Neural progenitor cell (in vitro differentiated cells): ENCODE measurements around the gene HEG1. TPM values are rescaled to one million over a fixed set of nuclear protein-coding genes. Genes with fewer than 3 reads are reported as not detected.

ENCODE experiments used
- DNase-seq: peaks from one replicate; pipeline ENCODE4 v3.0.0-alpha.2; 2016; ENCODE audit warnings: low spot score
- H2AFZ ChIP-seq: fragments of 200-600 bp; sonication (generic); replicated peaks from 2 replicates; pipeline ENCODE4 v1.6.1; 2016; ENCODE audit warnings: antibody characterized with exemption
- H3F3A ChIP-seq: fragments of 200-600 bp; sonication (generic); 2 replicates; pipeline ENCODE4 v1.6.1; 2016; ENCODE audit warnings: antibody characterized with exemption, low read depth
- H3K27ac ChIP-seq: fragments of 200-600 bp; sonication (generic); 2 replicates; pipeline ENCODE4 v1.5.1; 2016; ENCODE audit warnings: mild to moderate bottlenecking
- H3K27me3 ChIP-seq: fragments of 200-600 bp; sonication (generic); 2 replicates; pipeline ENCODE4 v1.6.1; 2016; ENCODE audit warnings: mild to moderate bottlenecking, moderate library complexity
- H3K36me3 ChIP-seq: fragments of 200-600 bp; sonication (generic); 2 replicates; pipeline ENCODE4 v1.5.1; 2016
- H3K4me1 ChIP-seq: fragments of 200-600 bp; sonication (generic); 2 replicates; pipeline ENCODE4 v1.6.1; 2016; ENCODE audit warnings: mixed run types
- H3K4me2 ChIP-seq: fragments of 200-600 bp; sonication (generic); 2 replicates; pipeline ENCODE4 v1.6.1; 2016
- H3K4me3 ChIP-seq: fragments of 200-600 bp; sonication (generic); 2 replicates; pipeline ENCODE4 v1.5.1; 2016
- H3K79me2 ChIP-seq: fragments of 200-600 bp; sonication (generic); 2 replicates; pipeline ENCODE4 v1.6.1; 2016; ENCODE audit warnings: low read depth
- H3K9ac ChIP-seq: fragments of 200-600 bp; sonication (generic); 2 replicates; pipeline ENCODE4 v1.6.1; 2016
- H3K9me3 ChIP-seq: fragments of 200-600 bp; sonication (generic); 2 replicates; pipeline ENCODE4 v1.5.1; 2016; ENCODE audit warnings: low read depth
- H4K20me1 ChIP-seq: fragments of 200-600 bp; sonication (generic); 2 replicates; pipeline ENCODE4 v1.6.1; 2016; ENCODE audit warnings: low read depth
- H3K27ac Mint-ChIP-seq: 3 replicates; pipeline ENCODE4 v1.8.0; 2021; ENCODE audit warnings: mixed read lengths
- H3K27me3 Mint-ChIP-seq: 2 replicates; pipeline ENCODE4 v1.8.0; 2022; ENCODE audit warnings: low read depth, mild to moderate bottlenecking, inconsistent platforms, moderate library complexity, mixed read lengths; ENCODE audit not compliant: insufficient read depth
- H3K36me3 Mint-ChIP-seq: 3 replicates; pipeline ENCODE4 v1.8.0; 2021; ENCODE audit warnings: mixed read lengths
- H3K4me1 Mint-ChIP-seq: 3 replicates; pipeline ENCODE4 v1.8.0; 2021; ENCODE audit warnings: mixed read lengths
- H3K4me3 Mint-ChIP-seq: 3 replicates; pipeline ENCODE4 v1.8.0; 2021; ENCODE audit warnings: mild to moderate bottlenecking, moderate library complexity, mixed read lengths
- H3K9me3 Mint-ChIP-seq: 3 replicates; pipeline ENCODE4 v1.8.0; 2020; ENCODE audit warnings: mixed read lengths
- EZH2 ChIP-seq: fragments of 200-600 bp; sonication (generic); IDR thresholded peaks from 2 replicates; pipeline ENCODE4 v1.6.1; 2017; ENCODE audit warnings: antibody characterized with exemption, mild to moderate bottlenecking, moderate library complexity
- EZH2phosphoT487 ChIP-seq: fragments of 200-600 bp; sonication (generic); IDR thresholded peaks from 2 replicates; pipeline ENCODE4 v1.6.1; 2017; ENCODE audit warnings: antibody characterized with exemption
- total RNA-seq: library from RNA; depleted of rRNA; stranded (reverse); fragments of >200 nt; gene quantifications from 2 replicates; pipeline ENCODE4 v1.2.3, GENCODE V29; 2015; ENCODE audit warnings: low replicate concordance
- TF ChIP-seq, protein P1 (sequence below): fragments of 200-600 bp; sonication (generic); IDR thresholded peaks from 2 replicates; pipeline ENCODE4 v1.5.1; 2017; ENCODE audit warnings: antibody characterized with exemption, mild to moderate bottlenecking

Gene HEG1
- total RNA-seq, 1 donor from 2014 or later, result 11.4 TPM

DNA sequence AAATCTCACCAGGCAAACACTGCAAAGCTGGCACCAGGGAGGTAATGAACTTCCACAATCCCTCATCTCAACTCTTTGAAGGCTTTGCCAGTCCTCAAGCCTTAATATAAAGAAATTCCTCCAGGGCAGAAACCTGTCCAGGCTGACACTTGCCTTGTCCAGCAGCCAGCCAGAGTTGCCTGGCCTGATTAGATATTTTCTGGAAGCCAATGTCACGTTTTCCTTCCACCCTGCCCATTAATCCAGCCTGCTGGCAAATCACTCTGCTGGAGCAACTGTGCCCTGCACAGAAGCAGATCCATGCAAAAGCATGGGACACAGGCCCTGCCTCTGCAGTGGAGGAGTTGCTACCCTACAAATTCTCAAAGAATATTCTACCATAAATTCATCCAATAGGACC lies 56.5 kb downstream of the HEG1 start:
- H3K9ac ChIP-seq, result no peak overlapping the region
- no peak overlapping the region for H2AFZ ChIP-seq
- no peak overlapping the region for H3K27ac ChIP-seq
- H3K36me3 ChIP-seq, result peaks cover 10% of the 10 kb centered on the region
- no peaks in the 10 kb centered on the region for H3K9me3 Mint-ChIP-seq
- H3K4me3 ChIP-seq, result no peak overlapping the region
- H3F3A ChIP-seq, result peaks cover 30% of the 10 kb centered on the region
- no peaks in the 10 kb centered on the region for H4K20me1 ChIP-seq
- no peaks in the 10 kb centered on the region for H3K79me2 ChIP-seq
- peaks cover 28% of the 10 kb centered on the region for H3K36me3 Mint-ChIP-seq
- peaks cover under 1% of the 10 kb centered on the region for H3K27me3 Mint-ChIP-seq
- H3K27ac Mint-ChIP-seq, result peak overlapping the region; percentile 50
- no peak for DNase-seq
- TF ChIP-seq, protein P1, sequence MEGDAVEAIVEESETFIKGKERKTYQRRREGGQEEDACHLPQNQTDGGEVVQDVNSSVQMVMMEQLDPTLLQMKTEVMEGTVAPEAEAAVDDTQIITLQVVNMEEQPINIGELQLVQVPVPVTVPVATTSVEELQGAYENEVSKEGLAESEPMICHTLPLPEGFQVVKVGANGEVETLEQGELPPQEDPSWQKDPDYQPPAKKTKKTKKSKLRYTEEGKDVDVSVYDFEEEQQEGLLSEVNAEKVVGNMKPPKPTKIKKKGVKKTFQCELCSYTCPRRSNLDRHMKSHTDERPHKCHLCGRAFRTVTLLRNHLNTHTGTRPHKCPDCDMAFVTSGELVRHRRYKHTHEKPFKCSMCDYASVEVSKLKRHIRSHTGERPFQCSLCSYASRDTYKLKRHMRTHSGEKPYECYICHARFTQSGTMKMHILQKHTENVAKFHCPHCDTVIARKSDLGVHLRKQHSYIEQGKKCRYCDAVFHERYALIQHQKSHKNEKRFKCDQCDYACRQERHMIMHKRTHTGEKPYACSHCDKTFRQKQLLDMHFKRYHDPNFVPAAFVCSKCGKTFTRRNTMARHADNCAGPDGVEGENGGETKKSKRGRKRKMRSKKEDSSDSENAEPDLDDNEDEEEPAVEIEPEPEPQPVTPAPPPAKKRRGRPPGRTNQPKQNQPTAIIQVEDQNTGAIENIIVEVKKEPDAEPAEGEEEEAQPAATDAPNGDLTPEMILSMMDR, result no peak
- TF ChIP-seq EZH2, result no peak
- no peak for TF ChIP-seq EZH2phosphoT487
- peak overlapping the region; percentile 27 for H3K4me2 ChIP-seq
- H3K9me3 ChIP-seq, result no peaks in the 10 kb centered on the region
- H3K4me1 ChIP-seq, result peaks cover 59% of the 10 kb centered on the region
- no peak overlapping the region for H3K4me3 Mint-ChIP-seq
- H3K27me3 ChIP-seq, result no peaks in the 10 kb centered on the region
- peaks cover 82% of the 10 kb centered on the region for H3K4me1 Mint-ChIP-seq

DNA sequence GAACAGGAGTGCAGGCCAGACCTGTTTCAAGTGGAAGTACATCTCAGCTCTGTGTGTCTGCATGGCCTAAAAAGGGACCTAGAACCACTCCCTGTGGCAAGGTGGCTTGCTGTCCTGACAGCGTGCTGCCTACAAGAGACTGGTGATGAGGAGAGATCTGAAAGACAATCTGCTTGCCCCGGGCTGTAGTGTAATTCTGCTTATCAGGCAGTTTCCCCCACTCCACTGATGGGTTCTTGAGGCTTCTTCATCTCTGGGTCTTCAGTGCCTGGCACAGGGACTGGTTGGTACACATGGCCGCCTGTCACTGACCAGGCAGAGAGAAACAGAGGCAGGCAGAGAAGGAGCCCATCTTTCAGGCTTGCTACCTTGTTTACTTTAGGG lies 57.6 kb downstream of the HEG1 start:
- H3K9me3 ChIP-seq, result no peaks in the 10 kb centered on the region
- H3K79me2 ChIP-seq, result no peaks in the 10 kb centered on the region
- peaks cover 10% of the 10 kb centered on the region for H3K36me3 ChIP-seq
- peak overlapping the region; percentile 13 for H3K27ac Mint-ChIP-seq
- H3K9me3 Mint-ChIP-seq, result no peaks in the 10 kb centered on the region
- TF ChIP-seq EZH2 (no peak), EZH2phosphoT487 (no peak)
- TF ChIP-seq, protein P1, result no peak
- peaks cover 26% of the 10 kb centered on the region for H3F3A ChIP-seq
- H3K27me3 Mint-ChIP-seq, result no peaks in the 10 kb centered on the region
- no peak overlapping the region for H3K9ac ChIP-seq
- no peak for DNase-seq
- H3K4me1 Mint-ChIP-seq, result peaks cover 71% of the 10 kb centered on the region
- H3K36me3 Mint-ChIP-seq, result peaks cover 32% of the 10 kb centered on the region
- H3K4me1 ChIP-seq, result peaks cover 50% of the 10 kb centered on the region
- peak overlapping the region; percentile 65 for H3K27ac ChIP-seq
- H4K20me1 ChIP-seq, result no peaks in the 10 kb centered on the region
- H3K27me3 ChIP-seq, result no peaks in the 10 kb centered on the region
- H3K4me3 ChIP-seq, result no peak overlapping the region
- H3K4me2 ChIP-seq, result no peak overlapping the region
- H2AFZ ChIP-seq, result no peak overlapping the region
- no peak overlapping the region for H3K4me3 Mint-ChIP-seq

GRCh38 chr3:124997303-124998246 lies 58.2 kb downstream of the HEG1 start:
- peaks cover 43% of the 10 kb centered on the region for H3K4me1 ChIP-seq
- H3K27ac Mint-ChIP-seq, result peak overlapping the region; percentile 13

More at GRCh38 chr3:124997303-124998246, 58.2 kb downstream of the HEG1 start:
- Histone ChIP-seq H2AFZ (no peak overlapping the region), H3F3A (peaks cover 19% of the 10 kb centered on the region), H3K79me2 (no peaks in the 10 kb centered on the region), H4K20me1 (no peaks in the 10 kb centered on the region), H3K4me2 (no peak overlapping the region), H3K9ac (no peak overlapping the region), H3K36me3 (peaks cover 10% of the 10 kb centered on the region), H3K27ac (peak overlapping the region; percentile 65), H3K4me3 (no peak overlapping the region), H3K27me3 (no peaks in the 10 kb centered on the region), H3K9me3 (no peaks in the 10 kb centered on the region)
- no peaks in the 10 kb centered on the region for H3K9me3 Mint-ChIP-seq
- peak; percentile 16 for DNase-seq
- peaks cover 65% of the 10 kb centered on the region for H3K4me1 Mint-ChIP-seq
- no peaks in the 10 kb centered on the region for H3K27me3 Mint-ChIP-seq
- H3K4me3 Mint-ChIP-seq, result no peak overlapping the region
- TF ChIP-seq EZH2phosphoT487, result no peak
- TF ChIP-seq EZH2, result no peak
- TF ChIP-seq, protein P1, result no peak
- H3K36me3 Mint-ChIP-seq, result peaks cover 32% of the 10 kb centered on the region
